Measurements from ENCODE around the gene ZNF438.
"Not testable (repeated sequence)": the region's sequence is repeated elsewhere in the genome, so short reads cannot be mapped to it uniquely, and the experiment has no call there.

The ZNF438 gene

GRCh38 chr10:30983209-30983608 lies 48.5 kb downstream of the ZNF438 start:
- DNase-seq = not testable (repeated sequence)

DNA sequence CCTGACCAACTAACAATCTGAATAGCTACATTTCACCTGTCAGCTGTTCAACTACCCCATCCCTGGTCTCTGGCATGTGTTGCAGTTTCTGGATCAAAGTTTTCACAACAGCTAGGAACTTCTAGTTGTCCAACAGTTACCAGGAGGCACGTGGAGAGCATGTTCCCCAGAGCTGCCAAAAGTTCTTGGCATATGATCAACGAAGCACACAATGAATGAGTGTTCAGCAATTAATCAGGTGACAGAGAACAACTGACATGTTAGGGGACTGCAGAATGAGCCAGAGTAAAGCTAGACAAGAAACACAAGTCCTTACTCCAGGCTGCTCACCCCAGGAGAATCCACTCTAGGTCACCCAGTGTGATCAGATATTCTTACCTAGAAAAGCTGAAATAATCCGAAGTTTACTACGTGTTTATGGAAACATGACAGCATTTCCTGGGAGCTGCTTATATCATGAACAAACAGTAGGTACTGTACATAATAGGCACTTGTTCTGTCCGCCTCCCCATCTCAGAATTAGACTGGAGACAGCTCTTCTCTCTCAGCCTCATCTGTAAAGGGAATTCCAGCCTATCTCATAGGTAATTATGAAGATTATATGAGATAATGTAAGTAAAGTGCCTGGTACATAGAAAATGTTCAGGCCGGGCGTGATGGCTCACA lies 50.6 kb downstream of the ZNF438 start:
- peak; percentile 19 to 61 for DNase-seq

GRCh38 chr10:30979956-30980355 lies 51.7 kb downstream of the ZNF438 start:
- DNase-seq = no peak

GRCh38 chr10:30978843-30979242 lies 52.8 kb downstream of the ZNF438 start:
- no peak for DNase-seq

DNA sequence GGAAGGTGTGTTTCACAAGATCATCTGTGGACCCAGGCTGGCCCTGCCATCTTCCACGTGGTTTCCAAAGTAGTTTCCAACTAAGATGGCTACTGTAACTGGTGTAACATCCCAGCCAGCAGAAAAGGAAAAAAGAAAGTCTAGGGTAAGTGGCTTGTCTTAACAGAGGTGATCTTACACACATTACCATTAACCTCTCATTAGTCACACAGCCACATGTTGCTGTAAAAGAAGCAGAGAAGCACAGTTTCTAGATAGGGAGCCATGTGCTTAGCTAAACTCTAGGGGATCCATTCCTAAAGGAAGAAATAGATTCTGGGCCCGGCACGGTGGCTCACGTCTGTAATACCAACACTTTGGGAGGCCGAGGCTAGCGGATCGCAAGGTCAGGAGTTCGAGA lies 54.3 kb downstream of the ZNF438 start:
- no peak for DNase-seq

DNA sequence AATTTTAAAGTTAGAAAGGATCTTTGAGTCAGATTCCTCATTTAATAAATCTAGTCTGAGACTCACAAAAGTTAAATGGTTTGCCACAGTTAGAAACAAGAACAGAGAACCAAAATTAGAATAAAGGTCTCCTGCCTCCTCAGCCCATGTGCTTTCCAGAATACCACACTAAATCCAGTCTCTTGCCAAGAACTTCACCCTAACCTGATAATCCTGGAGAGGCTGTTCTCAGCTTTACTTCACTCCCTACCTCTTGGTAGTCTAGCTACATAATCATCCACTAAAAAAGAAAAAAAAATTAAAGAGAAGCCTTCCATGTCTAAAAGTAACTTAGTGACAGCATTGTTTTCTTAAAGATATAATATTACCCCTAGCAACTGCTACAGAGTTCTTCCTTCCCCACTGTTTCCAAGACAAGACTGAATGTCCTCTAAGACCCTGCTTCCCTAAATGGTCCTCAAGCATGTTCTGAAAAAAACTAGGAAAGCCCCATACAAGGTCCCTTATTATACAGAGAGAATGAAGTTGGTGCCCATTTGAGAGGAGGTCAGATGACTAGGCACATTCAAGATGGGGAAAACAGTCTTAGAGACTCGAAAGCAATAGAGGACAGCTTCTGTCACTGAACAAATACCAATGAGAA lies 56.8 kb downstream of the ZNF438 start:
- DNase-seq = no peak

GRCh38 chr10:30974355-30974754 lies 57.3 kb downstream of the ZNF438 start:
- DNase-seq = no peak

- no peak for DNase-seq
These were observed 57.9 kb downstream of the ZNF438 start for GRCh38 chr10:30973737-30974136.

DNA sequence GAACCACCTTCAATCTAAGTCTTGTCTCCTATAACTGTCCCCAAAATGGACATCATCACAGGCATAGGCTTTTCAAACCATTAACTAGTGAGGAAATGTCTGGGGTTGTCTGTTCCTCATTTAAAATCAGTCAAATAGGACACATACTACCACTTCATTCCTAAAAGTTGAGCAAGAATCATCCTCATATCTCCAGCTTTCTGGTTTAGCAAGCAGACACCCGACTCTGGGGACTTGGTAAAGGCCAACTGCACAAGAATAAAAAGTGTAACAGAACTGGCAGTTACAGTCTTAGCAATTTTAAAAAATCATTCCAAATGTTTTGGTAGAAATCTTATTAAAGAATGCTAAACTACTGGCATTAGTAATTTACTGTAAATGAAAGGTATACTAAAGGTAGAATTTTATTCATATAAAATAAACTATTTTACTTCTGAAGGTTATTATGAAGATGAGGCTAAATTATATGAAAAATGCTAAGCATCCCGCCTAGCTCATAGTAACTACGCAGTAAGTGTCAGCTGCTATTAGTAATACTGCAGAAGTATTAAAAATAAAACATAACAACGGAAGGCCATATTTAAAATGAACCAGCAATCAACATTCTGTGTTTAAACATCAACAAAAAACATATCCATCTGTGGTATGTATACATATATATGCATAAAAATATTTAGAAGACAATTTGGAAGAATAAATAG lies 60.8 kb downstream of the ZNF438 start:
- DNase-seq = no peak

- DNase-seq = no peak
These were observed 63.0 kb downstream of the ZNF438 start for GRCh38 chr10:30968711-30969110.

DNA sequence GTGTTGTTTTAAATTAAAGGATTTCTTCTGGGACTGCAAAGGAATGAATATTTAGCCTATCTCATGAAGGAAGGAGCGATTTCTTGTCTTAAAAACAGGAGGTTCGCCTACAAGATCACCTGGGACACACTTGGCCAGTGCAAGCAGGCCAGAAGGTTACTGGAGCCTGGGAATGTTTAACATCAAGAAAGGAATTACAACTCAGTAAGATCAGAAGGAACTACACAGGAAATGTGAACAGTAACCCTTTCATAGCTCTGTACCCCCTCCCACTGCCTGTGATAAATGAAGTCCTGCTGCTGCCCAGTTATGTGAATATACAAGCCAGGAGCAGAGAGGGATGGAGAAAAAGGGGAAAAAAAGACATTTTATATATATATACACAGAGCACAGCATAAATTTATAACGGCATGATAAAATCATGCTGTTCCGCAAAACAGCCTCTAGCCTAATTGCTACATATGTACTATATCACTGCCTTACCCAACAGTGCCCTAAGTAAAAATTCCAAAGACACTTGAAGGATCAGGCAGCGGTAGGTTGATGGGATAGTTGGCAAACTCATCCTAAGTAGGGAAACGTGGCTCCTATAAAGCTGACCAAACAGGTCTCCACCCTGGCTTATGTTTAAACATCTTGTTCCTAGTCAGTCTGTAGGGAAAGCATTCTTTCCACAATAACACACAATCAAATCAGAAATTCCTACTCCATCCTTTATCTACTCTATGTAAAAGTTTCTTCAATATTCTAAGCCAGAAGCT lies 63.8 kb downstream of the ZNF438 start:
- no peak for DNase-seq

DNA sequence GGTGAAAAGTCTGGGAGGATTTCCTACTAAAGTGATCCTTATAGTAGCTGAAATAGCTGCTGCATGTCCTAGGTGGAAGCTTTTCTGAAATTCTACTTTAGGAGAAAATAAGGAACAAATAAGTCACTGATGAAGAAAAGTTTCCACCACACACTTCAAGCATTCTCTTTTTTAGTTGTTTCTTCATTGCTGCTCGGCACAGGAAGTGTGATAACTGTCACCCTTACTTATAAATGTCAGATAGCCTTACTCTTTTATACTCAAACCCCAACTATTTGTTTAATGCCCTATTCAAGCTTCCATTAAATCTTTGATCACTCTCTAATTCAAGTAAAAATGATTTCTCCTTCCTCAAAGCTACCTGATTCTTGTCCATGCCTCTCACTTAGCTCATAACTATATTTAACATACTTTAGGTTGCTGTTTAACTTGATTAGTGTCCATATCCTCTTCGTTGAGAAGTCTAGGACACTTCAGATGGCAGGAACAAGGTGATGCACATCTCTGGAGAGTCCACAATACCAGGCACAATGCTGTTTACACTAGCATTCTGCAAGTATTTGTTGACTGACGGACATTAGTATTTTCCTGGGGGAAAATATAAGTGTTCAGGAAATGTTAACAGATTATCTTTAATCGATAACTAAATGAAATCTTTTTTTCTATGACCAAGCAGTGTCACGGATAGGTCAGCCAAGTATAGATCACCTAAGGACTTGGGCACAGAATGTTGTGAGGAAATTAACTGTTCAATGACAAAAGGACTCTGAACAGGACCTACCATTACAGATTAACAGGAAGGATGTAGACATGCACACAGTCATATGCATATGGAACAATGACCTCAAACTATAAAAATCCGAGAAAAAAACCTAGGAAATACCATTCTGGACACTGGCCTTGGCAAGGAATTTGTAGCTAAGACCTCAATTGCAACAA lies 67.4 kb downstream of the ZNF438 start:
- no peak for DNase-seq

DNA sequence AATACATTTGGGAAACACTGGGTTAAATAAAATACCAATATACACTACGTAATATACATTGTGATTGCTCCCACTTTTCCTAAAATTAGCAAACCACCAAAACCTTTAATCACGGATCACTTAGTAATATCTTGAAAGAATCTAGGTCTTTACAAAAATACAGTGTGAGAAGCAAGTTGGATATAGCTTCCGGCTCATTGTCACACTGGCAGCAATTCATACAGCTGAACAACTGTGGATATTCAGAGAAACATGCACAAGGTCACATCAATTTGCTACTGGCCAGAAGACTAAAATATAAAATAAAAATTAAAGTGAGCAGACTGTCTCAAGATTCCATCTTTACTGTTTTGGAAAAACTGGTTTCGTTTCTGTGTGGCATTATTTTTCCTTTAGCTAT lies 69.1 kb downstream of the ZNF438 start:
- DNase-seq = no peak

DNA sequence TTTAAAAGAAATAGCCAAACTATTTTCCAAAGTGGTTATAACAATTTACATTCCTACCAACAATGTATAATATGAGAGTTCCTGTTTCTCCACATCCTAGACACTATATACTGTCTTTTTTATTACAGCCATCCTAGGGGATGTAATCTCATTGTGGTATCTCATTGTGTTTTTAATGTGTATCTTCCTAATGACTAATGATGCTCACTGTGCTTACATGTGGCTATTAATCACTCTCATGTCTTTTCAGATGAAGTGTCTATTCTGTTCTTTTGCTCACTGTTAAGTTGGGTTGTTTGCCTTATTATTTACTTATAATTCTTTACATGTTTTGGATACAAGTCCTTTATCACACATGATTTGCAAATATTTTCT lies 71.8 kb downstream of the ZNF438 start:
- DNase-seq = no peak

DNA sequence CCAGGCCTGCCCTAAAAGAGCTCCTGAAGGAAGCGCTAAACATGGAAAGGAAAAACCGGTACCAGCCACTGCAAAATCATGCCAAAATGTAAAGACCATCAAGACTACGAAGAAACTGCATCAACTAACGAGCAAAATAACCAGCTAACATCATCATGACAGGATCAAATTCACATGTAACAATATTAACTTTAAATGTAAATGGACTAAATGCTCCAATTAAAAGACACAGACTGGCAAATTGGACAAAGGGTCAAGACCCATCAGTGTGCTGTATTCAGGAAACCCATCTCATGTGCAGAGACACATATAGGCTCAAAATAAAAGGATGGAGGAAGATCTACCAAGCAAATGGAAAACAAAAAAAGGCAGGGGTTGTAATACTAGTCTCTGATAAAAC lies 82.4 kb downstream of the ZNF438 start:
- DNase-seq = not testable (repeated sequence)

- no peak for DNase-seq
These were observed 87.7 kb downstream of the ZNF438 start for GRCh38 chr10:30944005-30944404.

DNA sequence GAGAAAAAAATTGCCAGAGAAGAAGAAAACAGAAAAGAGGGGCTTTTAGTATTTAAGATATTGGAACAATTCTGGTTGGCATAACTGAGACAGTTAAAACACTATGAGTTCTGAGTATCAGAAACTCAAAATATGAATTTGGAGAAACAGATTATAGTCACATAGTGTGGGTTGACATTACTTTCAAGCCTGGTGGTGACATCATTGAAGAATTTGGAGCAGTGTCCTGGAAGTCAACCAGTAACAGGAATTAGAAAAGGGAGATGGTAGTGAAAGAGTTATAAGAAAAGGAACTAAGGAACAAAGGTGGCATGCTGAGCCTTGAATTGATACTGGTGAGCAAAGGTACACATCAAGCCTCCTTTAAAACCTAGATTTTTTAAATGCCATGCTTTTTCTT lies 88.2 kb downstream of the ZNF438 start:
- DNase-seq = no peak

GRCh38 chr10:30940256-30940655 lies 91.4 kb downstream of the ZNF438 start:
- peak in 1 of 2 experiments; percentile 6 for DNase-seq

GRCh38 chr10:30939643-30940251 lies 91.9 kb downstream of the ZNF438 start:
- no peak for DNase-seq

- no peak for DNase-seq
These were observed 96.6 kb downstream of the ZNF438 start for GRCh38 chr10:30935078-30935477.

DNA sequence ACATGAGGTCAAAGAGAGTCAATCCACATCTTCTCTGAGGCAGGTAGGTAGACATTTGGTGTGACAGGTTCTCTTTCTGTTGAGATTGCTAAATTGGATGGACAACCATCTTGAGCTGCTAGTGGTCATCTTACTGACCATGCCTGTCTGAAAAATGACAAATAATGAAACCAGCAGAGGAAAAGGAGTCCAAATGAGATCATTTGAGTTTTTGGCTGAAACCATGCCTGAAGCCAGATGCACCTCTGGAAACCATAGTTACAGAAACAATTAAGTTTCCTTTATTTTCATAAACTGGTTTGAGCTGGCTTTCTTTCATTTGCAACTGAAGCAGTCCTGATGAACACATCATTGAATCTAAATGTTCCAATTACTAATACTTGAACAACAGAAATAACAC lies 100.6 kb downstream of the ZNF438 start:
- DNase-seq = no peak

All from NCI-H2081 (cell line).